GM12892 (cell line): ENCODE measurements around the gene CD99L2.

Experiments used
- POLR2AphosphoS5 ChIP-seq: IDR thresholded peaks from 2 replicates; pipeline ENCODE4 v1.6.1; 2011; ENCODE audit warnings: low read depth, low read length, control low read depth
- TAF1 ChIP-seq: IDR thresholded peaks from 2 replicates; pipeline ENCODE4 v1.6.1; 2011; ENCODE audit warnings: low read depth, mild to moderate bottlenecking, control low read depth, low read length, borderline replicate concordance

DNA sequence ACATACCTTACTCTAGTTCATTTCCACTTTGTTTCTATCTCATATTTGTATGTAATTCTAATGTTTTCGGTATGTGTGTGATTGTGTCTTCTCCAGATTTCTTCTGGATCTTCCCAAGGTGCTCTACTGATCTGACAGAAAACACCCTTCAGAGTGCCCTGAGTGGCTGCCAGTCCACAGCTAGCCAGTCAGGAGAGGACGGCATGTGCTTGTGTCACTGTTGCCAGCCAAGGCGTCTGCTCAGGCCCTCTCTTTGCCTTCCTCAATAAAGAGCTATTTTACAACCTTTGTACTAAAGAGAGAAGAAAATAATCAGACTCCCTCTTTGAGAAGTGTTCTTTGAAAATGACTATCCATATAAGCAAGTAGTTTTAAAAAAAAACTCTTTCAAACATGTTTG, 29.0 kb downstream of the CD99L2 start:
- TF ChIP-seq POLR2AphosphoS5 (no peak), TAF1 (no peak)
